ENCODE data around the gene CMYA5.

CMYA5 gene

GRCh38 chr5:79730564-79730963, 40.9 kb downstream of the CMYA5 start:
- H3K4me3 ChIP-seq (replicated peaks; ENCODE audit: low read depth, low read length): no peak overlapping the region
- TF ChIP-seq CTCF (IDR thresholded peaks at IDR 0.05; ENCODE audit: low read length, missing control alignments): no peak
- DNase-seq (ENCODE audit: low read depth): no peak

- DNase-seq (ENCODE audit: low read depth): no peak
- TF ChIP-seq CTCF (IDR thresholded peaks at IDR 0.05; ENCODE audit: low read length, missing control alignments): no peak
- H3K4me3 ChIP-seq (replicated peaks; ENCODE audit: low read depth, low read length): no peak overlapping the region
Observed at GRCh38 chr5:79731775-79732174, 42.1 kb downstream of the CMYA5 start.

- TF ChIP-seq CTCF (IDR thresholded peaks at IDR 0.05; ENCODE audit: low read length, missing control alignments): no peak
- H3K4me3 ChIP-seq (replicated peaks; ENCODE audit: low read depth, low read length): no peak overlapping the region
Observed at GRCh38 chr5:79736528-79737514, 47.2 kb downstream of the CMYA5 start.

GRCh38 chr5:79738349-79738748, 48.7 kb downstream of the CMYA5 start:
- DNase-seq (ENCODE audit: low read depth): no peak
- no peak overlapping the region for H3K4me3 ChIP-seq (replicated peaks; ENCODE audit: low read depth, low read length)
- no peak for TF ChIP-seq CTCF (IDR thresholded peaks at IDR 0.05; ENCODE audit: low read length, missing control alignments)

More at GRCh38 chr5:79736528-79737514, 47.2 kb downstream of the CMYA5 start:
- no peak for DNase-seq (ENCODE audit: low read depth)

GRCh38 chr5:79742549-79743136, 53.0 kb downstream of the CMYA5 start:
- no peak overlapping the region for H3K4me3 ChIP-seq (replicated peaks; ENCODE audit: low read depth, low read length)
- no peak for TF ChIP-seq CTCF (IDR thresholded peaks at IDR 0.05; ENCODE audit: low read length, missing control alignments)
- DNase-seq (ENCODE audit: low read depth): no peak

- TF ChIP-seq CTCF (IDR thresholded peaks at IDR 0.05; ENCODE audit: low read length, missing control alignments): no peak
- DNase-seq (ENCODE audit: low read depth): no peak
Observed at GRCh38 chr5:79743846-79744605, 54.4 kb downstream of the CMYA5 start.

More at GRCh38 chr5:79743846-79744605, 54.4 kb downstream of the CMYA5 start:
- H3K4me3 ChIP-seq (replicated peaks; ENCODE audit: low read depth, low read length): no peak overlapping the region

Measured in fibroblast of pulmonary artery (primary cell).